Pulmonary artery endothelial cell (primary cell): ENCODE data around the gene SLC48A1. TPM values are rescaled to one million over a fixed set of nuclear protein-coding genes. Genes with fewer than 3 reads are reported as not detected.

Experiments
- DNase-seq: peaks from one replicate; pipeline ENCODE4 v3.0.0-alpha.2; 2011; ENCODE audit warnings: low read depth, low spot score
- total RNA-seq: library from RNA; depleted of rRNA; stranded (reverse); fragments of >200 nt; gene quantifications from 2 replicates; pipeline ENCODE4 v1.2.3, GENCODE V29; 2014

SLC48A1 gene
- total RNA-seq, 1 donor from 2014 or later, result 12.9 TPM

DNA sequence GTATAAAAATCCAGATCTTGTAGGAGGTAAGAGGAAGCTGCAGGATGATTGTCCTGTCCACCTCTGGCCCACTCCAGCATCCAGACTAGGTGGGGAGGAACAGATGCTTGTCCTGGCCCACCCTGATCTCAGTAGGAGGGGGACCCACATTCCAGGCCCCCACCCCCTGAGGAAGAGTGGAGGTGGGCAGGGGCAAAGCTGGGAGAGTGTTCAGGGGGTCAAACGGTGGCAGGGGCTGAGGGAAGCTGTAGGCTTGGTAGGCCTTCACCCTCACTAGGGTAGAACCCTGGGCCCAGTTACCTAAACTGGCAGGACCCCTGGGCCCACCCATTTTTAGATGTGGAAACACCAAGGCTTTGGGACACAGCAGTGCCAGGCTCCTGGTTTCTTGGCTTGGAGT is 4.1 kb downstream of the SLC48A1 start:
- no peak for DNase-seq

DNA sequence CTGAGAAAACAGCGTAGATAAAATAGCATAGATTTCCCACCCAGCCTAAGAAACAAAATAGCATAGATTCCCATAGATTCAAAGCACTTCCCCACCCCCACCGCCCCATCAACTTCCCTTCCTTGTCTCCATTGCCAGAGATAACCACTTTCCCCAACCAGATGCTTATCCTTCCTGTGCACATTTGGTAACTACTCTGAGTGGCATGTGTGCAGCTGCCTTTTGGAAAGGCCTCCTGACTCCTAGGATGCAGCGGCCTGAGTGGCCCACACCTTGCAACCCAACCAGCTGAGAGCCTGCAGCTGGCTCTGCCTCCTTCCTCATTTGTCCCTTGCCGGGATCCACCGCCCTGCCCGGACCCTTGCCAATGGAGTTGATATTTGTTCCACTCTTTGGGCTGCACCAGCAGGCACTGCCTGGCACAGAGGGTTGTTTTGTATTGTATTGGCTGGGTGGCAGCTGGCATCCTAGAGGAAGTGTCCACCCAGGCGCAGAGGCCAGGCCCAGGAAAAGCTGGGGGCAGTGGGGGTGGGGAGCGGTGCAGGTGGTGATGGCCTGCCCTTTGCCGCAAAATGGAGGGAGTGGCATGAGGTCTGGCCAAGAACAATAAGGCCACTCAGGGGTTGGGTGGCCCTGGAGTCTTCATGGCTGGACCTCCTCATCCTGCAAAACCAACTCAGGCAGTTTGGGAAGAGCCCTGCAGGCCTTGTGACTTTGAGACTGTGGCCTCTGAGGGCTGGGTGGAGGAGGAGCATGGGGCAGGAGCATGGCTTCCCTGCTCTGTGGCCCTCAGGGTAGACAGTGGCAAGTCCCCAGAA is 4.9 kb downstream of the SLC48A1 start:
- no peak for DNase-seq

DNA sequence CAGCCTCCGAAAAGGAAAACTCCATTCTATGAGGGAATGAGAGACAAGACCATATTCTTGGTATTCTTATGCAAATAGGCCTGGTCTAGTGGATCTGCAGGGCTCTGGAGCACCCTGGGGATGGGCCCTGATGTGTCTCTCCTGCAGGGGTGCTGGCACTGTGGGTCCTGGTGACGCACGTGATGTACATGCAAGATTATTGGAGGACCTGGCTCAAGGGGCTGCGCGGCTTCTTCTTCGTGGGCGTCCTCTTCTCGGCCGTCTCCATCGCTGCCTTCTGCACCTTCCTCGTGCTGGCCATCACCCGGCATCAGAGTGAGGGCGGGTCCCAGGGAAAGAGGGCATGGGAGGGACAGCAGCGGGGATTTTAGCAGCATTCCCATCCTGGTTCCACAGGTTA is 5.8 kb downstream of the SLC48A1 start:
- DNase-seq, result no peak

- DNase-seq, result peak; percentile 58
These were observed 6.4 kb downstream of the SLC48A1 start for GRCh38 chr12:47779301-47779942.

- no peak for DNase-seq
These were observed 7.0 kb downstream of the SLC48A1 start for GRCh38 chr12:47779943-47780504.

GRCh38 chr12:47781479-47782371 is 8.7 kb downstream of the SLC48A1 start:
- DNase-seq, result no peak

- no peak for DNase-seq
These were observed 9.3 kb downstream of the SLC48A1 start for GRCh38 chr12:47782372-47782770.

- no peak for DNase-seq
These were observed 10.2 kb downstream of the SLC48A1 start for GRCh38 chr12:47783024-47783755.

GRCh38 chr12:47783821-47784819 is 11.1 kb downstream of the SLC48A1 start:
- no peak for DNase-seq

- DNase-seq, result no peak
These were observed 12.2 kb downstream of the SLC48A1 start for GRCh38 chr12:47785036-47785886.

- no peak for DNase-seq
These were observed 13.0 kb downstream of the SLC48A1 start for GRCh38 chr12:47785887-47786661.

DNA sequence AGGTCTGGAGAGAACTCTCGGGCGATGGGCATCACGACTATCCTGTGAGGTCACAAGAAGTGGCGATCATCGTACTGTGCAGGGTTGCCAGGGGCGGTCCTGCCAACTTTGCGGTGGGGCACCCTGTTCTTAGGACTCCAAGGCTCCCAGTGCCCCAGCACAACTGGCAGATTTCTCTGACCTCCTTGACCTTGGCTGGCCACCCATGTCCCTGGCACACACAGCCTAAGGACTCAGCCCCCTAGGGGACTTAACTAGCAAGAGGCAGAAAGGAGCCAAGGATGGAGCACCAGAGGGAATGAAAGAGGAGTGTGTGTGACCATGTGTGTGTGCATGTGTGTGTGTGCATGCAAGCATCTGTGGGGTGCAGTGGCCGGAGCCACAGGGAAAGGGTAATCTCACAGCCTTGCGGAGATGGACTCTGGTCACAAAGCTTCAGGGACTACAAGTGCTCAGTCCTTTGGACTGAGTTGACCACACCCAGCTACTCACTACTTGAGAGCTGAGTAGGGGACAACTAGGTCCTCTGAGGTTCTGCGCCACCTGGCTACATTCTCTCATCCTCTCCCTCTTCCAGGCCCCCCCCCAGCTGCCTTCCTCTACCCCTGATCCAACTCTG is 13.7 kb downstream of the SLC48A1 start:
- DNase-seq, result no peak

DNA sequence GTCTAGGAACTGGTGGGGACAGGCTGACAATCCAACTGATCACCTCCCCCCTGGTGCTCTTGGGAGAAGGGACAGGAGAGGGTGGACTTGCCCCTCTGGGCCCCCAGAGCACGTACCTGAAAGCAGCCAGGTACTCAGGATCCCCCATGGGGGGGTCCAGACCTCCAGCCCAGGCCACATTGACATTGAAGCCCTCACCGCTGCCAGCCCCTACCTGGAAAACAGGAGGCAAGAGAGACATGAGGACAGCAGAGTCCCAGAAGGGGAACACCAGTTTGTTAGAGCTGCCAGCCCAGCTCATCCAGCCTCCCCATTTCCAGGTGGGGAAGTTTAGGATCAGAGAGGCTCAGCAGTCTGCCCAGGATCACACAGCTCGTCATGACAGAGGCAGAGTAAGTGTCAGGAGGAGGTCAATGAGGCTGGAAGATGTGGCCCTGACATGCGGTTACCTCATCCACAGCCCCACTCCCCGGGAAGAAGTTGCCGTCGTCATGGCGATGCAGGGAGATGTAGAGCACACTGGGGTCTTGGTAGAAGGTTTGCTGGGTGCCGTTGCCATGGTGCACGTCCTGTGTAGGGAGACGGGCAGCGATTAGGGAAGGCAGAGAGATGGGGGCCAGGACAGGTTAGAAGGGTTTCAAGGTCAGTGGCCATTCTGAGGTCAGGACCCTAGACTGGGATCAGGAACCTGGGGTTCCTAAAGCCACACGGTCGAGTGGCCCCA is 14.7 kb downstream of the SLC48A1 start:
- no peak for DNase-seq

DNA sequence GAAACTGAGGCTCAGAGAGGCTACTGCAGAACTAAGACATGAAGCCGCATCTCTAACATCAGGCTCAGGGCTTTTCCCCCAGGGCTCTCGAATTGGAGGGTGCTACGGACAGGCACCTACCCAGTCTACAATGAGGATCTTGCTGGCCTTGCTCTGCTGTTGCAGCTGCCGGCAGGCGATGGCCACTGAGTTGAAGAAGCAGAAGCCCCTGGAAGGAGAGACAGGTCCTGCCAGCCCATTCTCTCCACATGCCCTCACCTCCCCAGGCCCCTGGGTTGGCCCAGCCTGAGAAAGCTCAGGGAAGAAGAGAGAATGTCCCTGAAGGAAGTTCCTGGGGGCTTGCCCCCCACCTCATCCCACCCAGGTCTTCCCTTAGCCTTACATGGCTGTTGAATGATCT is 16.1 kb downstream of the SLC48A1 start:
- DNase-seq, result no peak

GRCh38 chr12:47789712-47790489 is 16.9 kb downstream of the SLC48A1 start:
- no peak for DNase-seq
